HepG2 (cell line): ENCODE measurements around the gene HES2. TPM values are rescaled to one million over a fixed set of nuclear protein-coding genes. Genes with fewer than 3 reads are reported as not detected.

Experiments
- ATF6 ChIP-seq: sonication (generic); formaldehyde crosslinking; conservative IDR thresholded peaks from 2 replicates; pipeline ENCODE4 v1.4.0; 2020; ENCODE audit warnings: missing genetic modification reagents
- BCL3 ChIP-seq: sonication (generic); formaldehyde crosslinking; IDR thresholded peaks from 2 replicates; pipeline ENCODE4 v1.5.1; 2020; ENCODE audit warnings: mild to moderate bottlenecking, missing genetic modification reagents, moderate library complexity
- CBFB ChIP-seq: sonication (generic); formaldehyde crosslinking; IDR thresholded peaks from 2 replicates; pipeline ENCODE4 v1.4.0; 2020; ENCODE audit warnings: missing genetic modification reagents
- CSRNP2 ChIP-seq: sonication (generic); formaldehyde crosslinking; conservative IDR thresholded peaks from 2 replicates; pipeline ENCODE4 v1.8.0; 2022; ENCODE audit warnings: low read depth, missing genetic modification reagents
- ELF3 ChIP-seq: IDR thresholded peaks from 2 replicates; pipeline ENCODE4 v1.6.1; 2016; ENCODE audit warnings: missing genetic modification reagents, missing compliant biosample characterization
- NFKBIZ ChIP-seq: IDR thresholded peaks from 2 replicates; pipeline ENCODE4 v1.6.1; 2018; ENCODE audit warnings: missing genetic modification reagents, missing compliant biosample characterization
- NR0B2 ChIP-seq: sonication (generic); formaldehyde crosslinking; IDR thresholded peaks from 2 replicates; pipeline ENCODE4 v1.4.0; 2020; ENCODE audit warnings: mild to moderate bottlenecking, missing genetic modification reagents
- PHF8 ChIP-seq: sonication (generic); formaldehyde crosslinking; IDR thresholded peaks from 2 replicates; pipeline ENCODE4 v1.5.0; 2020; ENCODE audit warnings: missing genetic modification reagents
- TCF7 ChIP-seq: sonication (generic); IDR thresholded peaks from 2 replicates; pipeline ENCODE4 v1.6.1; 2016; ENCODE audit warnings: antibody characterized with exemption, low read depth
- ZHX2 ChIP-seq, 2 experiments: sonication (generic) in 1 of 2; formaldehyde crosslinking in 1 of 2; IDR thresholded peaks; 2 replicates each; pipeline versions ENCODE4 v1.6.1 to v1.9.0; 2014 to 2022; ENCODE audit warnings: antibody characterized with exemption in 1 of 2, borderline replicate concordance in 1 of 2, inconsistent platforms in 1 of 2, low read depth in 1 of 2, missing genetic modification reagents in 1 of 2
- ZMAT3 ChIP-seq: sonication (generic); formaldehyde crosslinking; conservative IDR thresholded peaks from 2 replicates; pipeline ENCODE4 v1.7.0; 2021; ENCODE audit warnings: missing genetic modification reagents
- ZNF180 ChIP-seq: sonication (generic); formaldehyde crosslinking; IDR thresholded peaks from 2 replicates; pipeline ENCODE4 v1.4.0; 2020; ENCODE audit warnings: low read depth, missing genetic modification reagents, borderline replicate concordance
- ZNF256 ChIP-seq: sonication (generic); formaldehyde crosslinking; conservative IDR thresholded peaks from 2 replicates; pipeline ENCODE4 v1.4.0; 2020; ENCODE audit warnings: missing genetic modification reagents
- ZNF3 ChIP-seq: IDR thresholded peaks from 2 replicates; pipeline ENCODE4 v1.7.0; 2017; ENCODE audit warnings: inconsistent platforms
- ZNF589 ChIP-seq: sonication (generic); formaldehyde crosslinking; conservative IDR thresholded peaks from 2 replicates; pipeline ENCODE4 v1.8.0; 2022; ENCODE audit warnings: mild to moderate bottlenecking, moderate library complexity, missing genetic modification reagents
- ZNF713 ChIP-seq: sonication (generic); formaldehyde crosslinking; IDR thresholded peaks from 2 replicates; pipeline ENCODE4 v1.4.0; 2020; ENCODE audit warnings: mild to moderate bottlenecking, missing genetic modification reagents
- ZNF747 ChIP-seq: sonication (generic); formaldehyde crosslinking; IDR thresholded peaks from 2 replicates; pipeline ENCODE4 v1.8.1; 2023; ENCODE audit warnings: missing genetic modification reagents, mild to moderate bottlenecking, borderline replicate concordance
- polyA plus RNA-seq, 8 experiments: library from polyadenylated mRNA; depleted of rRNA in 3 of 8; stranded (reverse) in 7 of 8; unstranded in 1 of 8; fragments of >200 nt; fragmentation: Illumina TruSeq in 4 of 8; extraction: Trizol in 4 of 8; gene quantifications; 2 replicates each; pipeline versions ENCODE4 v1.2.1 to v1.2.3, GENCODE V29; 2011 to 2016; ENCODE audit warnings: low read depth in 4 of 8, missing spikeins in 1 of 8, mixed read lengths in 1 of 8; ENCODE audit not compliant: insufficient read depth in 1 of 8
- total RNA-seq, 5 experiments: library from RNA; depleted of rRNA; stranded (reverse); fragments of >200 nt; fragmentation: Illumina TruSeq; extraction: Trizol; gene quantifications; 2 replicates each; pipeline ENCODE4 v1.2.3, GENCODE V29; 2016; ENCODE audit warnings: low read depth in 1 of 5

The HES2 gene
- total and polyA plus RNA-seq, 2 of the 13 experiments (the other 11 are each of a cell fraction or from before 2014, with no cell fraction given), result 0.11 to 0.17 TPM

GRCh38 chr1:6440198-6441126, 20.7 kb upstream of the HES2 start (continued):
- TF ChIP-seq PHF8 (CRISPR knock-in tag), result no peak
- TF ChIP-seq NFKBIZ, result no peak
- no peak for TF ChIP-seq CSRNP2 (CRISPR knock-in tag)
- TF ChIP-seq TCF7, result no peak
- TF ChIP-seq ATF6, result no peak
- no peak for TF ChIP-seq ZNF3 (CRISPR knock-in tag)
- no peak for TF ChIP-seq ZNF180 (CRISPR knock-in tag)
- TF ChIP-seq ZMAT3, result no peak
- no peak for TF ChIP-seq ELF3 (CRISPR knock-in tag)
- TF ChIP-seq ZNF589 (CRISPR knock-in tag), result 0 out of 2 replicates have a peak, but pooled peaks have one; percentile 45
- TF ChIP-seq BCL3 (CRISPR knock-in tag), result no peak
- 0 out of 2 replicates have a peak, but pooled peaks have one; percentile 50 for TF ChIP-seq ZNF747 (CRISPR knock-in tag)
- no peak for TF ChIP-seq ZNF256 (CRISPR knock-in tag)
- no peak for TF ChIP-seq ZHX2 (IDR thresholded peaks at IDR 0.05; ENCODE audit: low read depth)
- TF ChIP-seq ZHX2 (CRISPR knock-in tag; IDR thresholded peaks at IDR 0.05; ENCODE audit: borderline replicate concordance), result no peak
- TF ChIP-seq NR0B2 (CRISPR knock-in tag), result no peak
- 0 out of 2 replicates have a peak, but pooled peaks have one; percentile 36 for TF ChIP-seq CBFB (CRISPR knock-in tag)
- no peak for TF ChIP-seq ZNF713
